Measurements from ENCODE around the gene BSND.

BSND gene

DNA sequence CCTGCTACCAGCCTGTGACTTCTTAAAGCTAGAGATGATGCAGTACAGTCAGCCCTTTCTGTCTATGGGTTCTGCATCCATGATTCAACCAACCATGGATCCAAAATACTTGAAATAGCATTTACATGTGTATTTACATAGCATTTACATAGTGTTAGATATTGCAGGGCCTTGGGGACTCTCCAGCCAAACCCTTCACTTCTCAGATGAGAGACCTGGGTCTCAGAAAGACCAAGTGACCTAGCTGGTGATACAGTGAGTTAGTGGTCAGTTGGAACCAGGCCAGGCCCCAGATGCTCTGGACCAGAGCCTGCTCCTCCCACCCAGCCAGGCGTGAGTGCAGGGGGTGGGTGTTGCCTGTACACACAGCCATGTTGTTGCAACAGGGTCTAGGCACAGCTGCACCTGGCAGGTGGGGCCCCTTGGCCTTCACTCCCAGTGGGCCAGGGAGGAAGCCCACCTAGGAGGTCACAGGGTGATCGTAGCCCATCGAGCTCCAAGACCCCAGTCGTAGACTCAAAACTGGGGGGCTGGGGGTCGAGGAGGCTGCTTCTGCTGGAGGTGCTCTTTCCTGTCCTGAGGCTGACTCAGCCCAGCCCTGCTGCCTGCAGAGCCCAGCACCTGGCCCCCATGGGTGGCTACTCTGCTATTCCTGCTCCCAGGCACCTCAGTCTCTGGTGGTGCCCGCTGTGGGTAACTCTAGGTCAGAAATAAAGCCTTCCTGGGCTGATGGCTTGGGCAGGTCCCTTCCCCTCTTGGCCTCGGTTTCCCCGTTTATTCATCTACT lies 10.6 kb upstream of the BSND start:
- TF ChIP-seq CTBP1 (IDR thresholded peaks at IDR 0.05; ENCODE audit: borderline replicate concordance) (no peak), ARNT (IDR thresholded peaks at IDR 0.05) (no peak), FOXA1 (IDR thresholded peaks at IDR 0.05) (no peak), FOXK2 (IDR thresholded peaks at IDR 0.05) (no peak), FOXM1 (IDR thresholded peaks at IDR 0.05; ENCODE audit: borderline replicate concordance) (no peak), BHLHE40 (IDR thresholded peaks at IDR 0.05; ENCODE audit: borderline replicate concordance) (no peak), LEF1 (IDR thresholded peaks at IDR 0.05; ENCODE audit: borderline replicate concordance) (no peak), L3MBTL2 (conservative IDR thresholded peaks at IDR 0.05) (no peak), HDGF (IDR thresholded peaks at IDR 0.05; ENCODE audit: borderline replicate concordance) (no peak), TARDBP (IDR thresholded peaks at IDR 0.05) (no peak), ZNF384 (IDR thresholded peaks at IDR 0.05) (no peak), SP1 (IDR thresholded peaks at IDR 0.05) (no peak)
- TF ChIP-seq, protein P1, sequence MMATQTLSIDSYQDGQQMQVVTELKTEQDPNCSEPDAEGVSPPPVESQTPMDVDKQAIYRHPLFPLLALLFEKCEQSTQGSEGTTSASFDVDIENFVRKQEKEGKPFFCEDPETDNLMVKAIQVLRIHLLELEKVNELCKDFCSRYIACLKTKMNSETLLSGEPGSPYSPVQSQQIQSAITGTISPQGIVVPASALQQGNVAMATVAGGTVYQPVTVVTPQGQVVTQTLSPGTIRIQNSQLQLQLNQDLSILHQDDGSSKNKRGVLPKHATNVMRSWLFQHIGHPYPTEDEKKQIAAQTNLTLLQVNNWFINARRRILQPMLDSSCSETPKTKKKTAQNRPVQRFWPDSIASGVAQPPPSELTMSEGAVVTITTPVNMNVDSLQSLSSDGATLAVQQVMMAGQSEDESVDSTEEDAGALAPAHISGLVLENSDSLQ (IDR thresholded peaks at IDR 0.05), result no peak
- ChIA-PET CTCF (interaction anchor here (1.6 to 1.7 kb wide), 2 partner anchors 38 to 43 kb away, joined by 5 to 6 read pairs; no protein-coding TSS in a partner anchor), POLR2A (no interaction called here)
- DNase-seq (ENCODE audit: extremely low spot score), result no peak

DNA sequence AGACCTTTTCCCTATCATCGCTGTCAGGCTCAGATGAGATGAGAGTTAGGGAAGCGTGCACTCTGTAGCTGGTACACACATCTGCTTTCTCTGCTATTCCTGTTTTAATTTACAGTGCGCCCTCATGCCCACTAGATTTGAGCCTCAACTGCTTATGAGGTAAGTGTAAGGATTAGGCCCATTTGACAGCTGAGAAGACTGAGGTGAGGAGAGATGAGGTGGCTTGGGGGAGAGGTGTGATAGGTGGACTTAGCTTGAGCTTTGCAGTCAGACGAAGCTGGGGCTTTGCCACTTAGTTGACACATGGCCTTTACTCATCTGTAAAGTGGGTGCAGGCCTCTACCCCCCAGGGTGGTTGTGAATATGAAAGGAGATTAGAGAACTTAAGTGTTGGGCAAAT lies 9.8 kb upstream of the BSND start:
- ChIA-PET POLR2A (no interaction called here), CTCF (interaction anchor here (1.4 to 1.7 kb wide), 3 partner anchors 39 to 51 kb away, joined by 3 to 6 read pairs (median 5); no protein-coding TSS in a partner anchor)
- no peak for DNase-seq (ENCODE audit: extremely low spot score)
- TF ChIP-seq FOXM1 (IDR thresholded peaks at IDR 0.05; ENCODE audit: borderline replicate concordance) (no peak), ZNF384 (IDR thresholded peaks at IDR 0.05) (no peak), L3MBTL2 (conservative IDR thresholded peaks at IDR 0.05) (no peak), SP1 (IDR thresholded peaks at IDR 0.05) (no peak), SUZ12 (IDR thresholded peaks at IDR 0.05) (no peak), FOXA1 (IDR thresholded peaks at IDR 0.05) (no peak), BHLHE40 (IDR thresholded peaks at IDR 0.05; ENCODE audit: borderline replicate concordance) (no peak), TARDBP (IDR thresholded peaks at IDR 0.05) (no peak)

- CTCF ChIA-PET, result interaction anchor here (1.4 to 1.7 kb wide), 3 partner anchors 39 to 52 kb away, joined by 3 to 6 read pairs (median 5); no protein-coding TSS in a partner anchor
- no peak for TF ChIP-seq L3MBTL2 (conservative IDR thresholded peaks at IDR 0.05)
- no peak for TF ChIP-seq FOXM1 (IDR thresholded peaks at IDR 0.05; ENCODE audit: borderline replicate concordance)
- TF ChIP-seq FOXA1 (IDR thresholded peaks at IDR 0.05), result no peak
- no peak for TF ChIP-seq ARNT (IDR thresholded peaks at IDR 0.05)
- TF ChIP-seq, protein P1 (IDR thresholded peaks at IDR 0.05), result no peak
- no peak for TF ChIP-seq CTBP1 (IDR thresholded peaks at IDR 0.05; ENCODE audit: borderline replicate concordance)
- TF ChIP-seq ZNF384 (IDR thresholded peaks at IDR 0.05), result no peak
- TF ChIP-seq ELF4 (IDR thresholded peaks at IDR 0.05), result no peak
- TF ChIP-seq LEF1 (IDR thresholded peaks at IDR 0.05; ENCODE audit: borderline replicate concordance), result no peak
- no peak for TF ChIP-seq NFRKB (IDR thresholded peaks at IDR 0.05)
- TF ChIP-seq HDGF (IDR thresholded peaks at IDR 0.05; ENCODE audit: borderline replicate concordance), result no peak
- no peak for TF ChIP-seq TARDBP (IDR thresholded peaks at IDR 0.05)
- no peak for TF ChIP-seq SUZ12 (IDR thresholded peaks at IDR 0.05)
- TF ChIP-seq SP1 (IDR thresholded peaks at IDR 0.05), result no peak
- TF ChIP-seq FOXK2 (IDR thresholded peaks at IDR 0.05), result no peak
- no peak for TF ChIP-seq BHLHE40 (IDR thresholded peaks at IDR 0.05; ENCODE audit: borderline replicate concordance)
- POLR2A ChIA-PET, result no interaction called here
- DNase-seq (ENCODE audit: extremely low spot score), result no peak
Observed at GRCh38 chr1:54989473-54989872, 9.3 kb upstream of the BSND start.

DNA sequence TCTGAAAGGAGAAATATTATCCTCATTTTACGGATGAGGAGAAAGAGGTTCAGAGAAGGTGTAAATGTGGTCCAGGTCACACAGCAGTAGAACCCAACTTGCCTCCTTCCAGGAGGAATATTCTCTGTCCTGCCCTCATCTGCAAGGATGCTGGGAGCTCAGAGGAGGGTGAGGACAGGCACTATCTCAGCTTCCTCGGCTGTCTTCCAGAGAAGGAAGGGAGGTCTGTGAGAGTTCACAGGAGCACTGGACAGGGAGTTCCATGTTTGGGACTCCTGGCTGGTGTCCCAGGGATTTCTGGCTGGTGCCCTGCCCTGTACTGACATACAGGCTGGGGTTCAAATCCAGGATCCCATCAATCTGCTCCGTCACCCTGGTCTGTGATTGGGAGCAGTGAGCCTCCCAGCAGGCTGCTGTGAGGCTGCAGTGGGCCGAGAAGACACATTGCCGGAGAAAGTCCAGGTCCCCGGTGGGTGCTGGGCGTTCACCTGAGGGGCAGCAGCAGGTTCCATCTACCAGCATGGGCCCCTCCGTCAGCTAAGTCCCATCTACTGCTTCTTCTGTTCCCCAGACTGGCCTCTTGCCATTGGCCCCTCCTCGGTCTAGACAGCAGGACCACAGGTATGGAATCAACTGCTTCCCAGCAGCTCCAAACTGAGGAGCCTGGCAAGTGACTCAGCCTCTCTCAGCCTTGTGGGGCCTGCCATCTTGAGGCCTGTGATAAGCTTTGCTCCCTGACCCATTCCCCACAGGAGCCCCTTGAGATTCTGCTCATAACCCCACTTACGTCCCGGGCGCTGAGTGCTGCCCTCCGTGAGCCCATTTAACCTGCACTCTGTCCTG lies 8.5 kb upstream of the BSND start:
- TF ChIP-seq ZNF384 (IDR thresholded peaks at IDR 0.05) (no peak), NFRKB (IDR thresholded peaks at IDR 0.05) (no peak), TARDBP (IDR thresholded peaks at IDR 0.05) (no peak), FOXK2 (IDR thresholded peaks at IDR 0.05) (no peak), HDGF (IDR thresholded peaks at IDR 0.05; ENCODE audit: borderline replicate concordance) (no peak), LEF1 (IDR thresholded peaks at IDR 0.05; ENCODE audit: borderline replicate concordance) (no peak), ARNT (IDR thresholded peaks at IDR 0.05) (no peak), CTBP1 (IDR thresholded peaks at IDR 0.05; ENCODE audit: borderline replicate concordance) (no peak), SUZ12 (IDR thresholded peaks at IDR 0.05) (no peak), SP1 (IDR thresholded peaks at IDR 0.05) (no peak), FOXM1 (IDR thresholded peaks at IDR 0.05; ENCODE audit: borderline replicate concordance) (no peak), ELF4 (IDR thresholded peaks at IDR 0.05) (no peak), L3MBTL2 (conservative IDR thresholded peaks at IDR 0.05) (no peak), FOXA1 (IDR thresholded peaks at IDR 0.05) (no peak), BHLHE40 (IDR thresholded peaks at IDR 0.05; ENCODE audit: borderline replicate concordance) (no peak)
- TF ChIP-seq, protein P1 (IDR thresholded peaks at IDR 0.05), result no peak
- CTCF ChIA-PET, result interaction anchor here (1.1 to 1.7 kb wide), 5 partner anchors 40 to 52 kb away, joined by 3 to 6 read pairs (median 5); no protein-coding TSS in a partner anchor
- DNase-seq (ENCODE audit: extremely low spot score), result no peak
- POLR2A ChIA-PET, result no interaction called here

DNA sequence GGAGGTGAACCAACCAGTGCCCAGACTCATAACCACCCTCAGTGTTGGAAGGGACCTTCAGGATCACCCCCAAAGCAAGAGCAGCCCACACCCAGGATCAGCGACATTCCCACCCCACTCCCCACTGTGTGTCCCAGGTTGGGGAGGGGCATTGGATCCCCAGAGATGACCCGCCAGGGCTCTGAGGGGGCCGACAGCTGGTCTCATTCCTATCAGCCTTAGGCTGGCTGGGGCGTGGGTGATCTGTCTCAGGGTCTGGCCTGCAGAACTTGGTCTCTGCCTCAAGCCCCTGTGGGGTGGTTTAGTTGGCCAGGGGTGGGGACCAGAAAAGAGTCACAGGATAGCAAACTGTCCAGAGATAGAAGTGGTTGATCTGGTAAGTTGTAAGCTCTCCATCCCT lies 7.8 kb upstream of the BSND start:
- DNase-seq (ENCODE audit: extremely low spot score), result no peak
- ChIA-PET POLR2A (no interaction called here), CTCF (interaction anchor here (1.1 to 1.4 kb wide), 2 partner anchors 40 to 46 kb away, joined by 5 to 6 read pairs; no protein-coding TSS in a partner anchor)
- TF ChIP-seq FOXM1 (IDR thresholded peaks at IDR 0.05; ENCODE audit: borderline replicate concordance), result no peak
- TF ChIP-seq FOXK2 (IDR thresholded peaks at IDR 0.05), result no peak
- no peak for TF ChIP-seq ARNT (IDR thresholded peaks at IDR 0.05)
- no peak for TF ChIP-seq SUZ12 (IDR thresholded peaks at IDR 0.05)
